C4-2B (cell line): ENCODE results near the gene LCN12.

ENCODE experiments used
- H3K27ac ChIP-seq: fragments of 450-650 bp; 2 replicates; pipeline ENCODE4 v1.5.1; 2017
- ZFX ChIP-seq: fragments of 450-650 bp; IDR thresholded peaks from 2 replicates; pipeline ENCODE4 v1.6.1; 2017
- TF ChIP-seq, protein P1 (sequence below): fragments of 450-650 bp; conservative IDR thresholded peaks from 2 replicates; pipeline ENCODE4 v1.5.1; 2017; ENCODE audit warnings: mild to moderate bottlenecking

Gene LCN12

DNA sequence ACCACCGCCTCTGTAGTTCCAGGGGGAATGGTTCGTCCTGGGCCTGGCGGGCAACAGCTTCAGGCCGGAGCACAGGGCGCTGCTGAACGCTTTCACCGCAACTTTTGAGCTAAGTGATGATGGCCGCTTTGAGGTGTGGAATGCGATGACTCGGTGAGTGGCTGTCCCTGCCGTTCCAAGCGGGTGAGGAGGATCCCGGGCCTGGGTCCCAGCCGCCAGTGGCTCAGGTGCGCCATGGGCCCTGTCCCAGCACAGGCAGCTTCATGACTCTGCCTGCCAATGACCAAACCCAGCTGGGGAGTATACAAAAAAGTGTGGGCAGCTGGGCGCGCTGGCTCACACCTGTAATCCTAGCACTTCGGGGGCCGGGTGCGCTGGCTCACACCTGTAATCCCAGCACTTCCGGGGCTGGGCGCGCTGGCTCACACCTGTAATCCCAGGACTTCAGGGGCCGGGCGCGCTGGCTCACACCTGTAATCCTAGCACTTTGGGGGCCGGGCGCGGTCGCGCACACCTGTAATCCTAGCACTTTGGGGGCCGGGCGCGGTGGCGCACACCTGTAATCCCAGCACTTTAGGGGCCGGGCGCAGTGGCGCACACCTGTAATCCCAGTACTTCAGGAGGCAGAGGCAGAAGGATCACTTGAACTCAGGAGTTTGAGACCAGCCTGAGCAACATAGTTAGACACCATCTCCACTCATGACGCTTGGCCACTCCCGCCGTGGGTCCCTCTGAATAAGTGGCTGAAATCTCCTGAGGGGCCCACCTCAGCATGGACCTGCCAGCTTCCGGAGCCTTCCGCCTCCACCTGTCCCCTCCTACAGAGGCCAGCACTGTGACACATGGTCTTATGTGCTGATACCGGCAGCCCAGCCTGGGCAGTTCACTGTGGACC, 1.1 kb downstream of the LCN12 start:
- H3K27ac ChIP-seq: no peak overlapping the region
- TF ChIP-seq, protein P1, sequence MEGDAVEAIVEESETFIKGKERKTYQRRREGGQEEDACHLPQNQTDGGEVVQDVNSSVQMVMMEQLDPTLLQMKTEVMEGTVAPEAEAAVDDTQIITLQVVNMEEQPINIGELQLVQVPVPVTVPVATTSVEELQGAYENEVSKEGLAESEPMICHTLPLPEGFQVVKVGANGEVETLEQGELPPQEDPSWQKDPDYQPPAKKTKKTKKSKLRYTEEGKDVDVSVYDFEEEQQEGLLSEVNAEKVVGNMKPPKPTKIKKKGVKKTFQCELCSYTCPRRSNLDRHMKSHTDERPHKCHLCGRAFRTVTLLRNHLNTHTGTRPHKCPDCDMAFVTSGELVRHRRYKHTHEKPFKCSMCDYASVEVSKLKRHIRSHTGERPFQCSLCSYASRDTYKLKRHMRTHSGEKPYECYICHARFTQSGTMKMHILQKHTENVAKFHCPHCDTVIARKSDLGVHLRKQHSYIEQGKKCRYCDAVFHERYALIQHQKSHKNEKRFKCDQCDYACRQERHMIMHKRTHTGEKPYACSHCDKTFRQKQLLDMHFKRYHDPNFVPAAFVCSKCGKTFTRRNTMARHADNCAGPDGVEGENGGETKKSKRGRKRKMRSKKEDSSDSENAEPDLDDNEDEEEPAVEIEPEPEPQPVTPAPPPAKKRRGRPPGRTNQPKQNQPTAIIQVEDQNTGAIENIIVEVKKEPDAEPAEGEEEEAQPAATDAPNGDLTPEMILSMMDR: no peak
- no peak for TF ChIP-seq ZFX

DNA sequence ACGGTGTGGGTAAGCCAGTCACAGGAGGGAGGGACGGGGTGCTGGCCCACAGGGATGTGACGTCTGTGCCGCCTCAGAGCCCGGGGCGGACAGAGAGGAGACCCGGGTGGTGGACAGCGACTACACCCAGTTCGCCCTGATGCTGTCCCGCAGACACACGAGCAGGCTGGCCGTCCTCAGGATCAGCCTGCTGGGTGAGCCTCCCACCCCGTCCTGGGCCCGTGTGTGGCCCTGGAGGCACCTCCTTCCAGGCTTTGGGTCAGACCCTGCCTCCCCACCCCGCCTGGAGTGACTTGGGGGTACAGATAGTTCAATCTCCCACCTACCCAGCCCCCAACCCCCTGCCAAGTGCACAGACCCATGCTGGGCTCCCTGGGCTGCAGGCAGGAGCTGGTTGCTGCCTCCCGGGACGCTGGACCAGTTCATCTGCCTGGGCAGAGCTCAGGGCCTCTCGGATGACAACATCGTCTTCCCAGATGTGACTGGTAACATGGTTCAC, 1.7 kb downstream of the LCN12 start:
- no peak for TF ChIP-seq ZFX
- TF ChIP-seq, protein P1: no peak
- no peak overlapping the region for H3K27ac ChIP-seq

DNA sequence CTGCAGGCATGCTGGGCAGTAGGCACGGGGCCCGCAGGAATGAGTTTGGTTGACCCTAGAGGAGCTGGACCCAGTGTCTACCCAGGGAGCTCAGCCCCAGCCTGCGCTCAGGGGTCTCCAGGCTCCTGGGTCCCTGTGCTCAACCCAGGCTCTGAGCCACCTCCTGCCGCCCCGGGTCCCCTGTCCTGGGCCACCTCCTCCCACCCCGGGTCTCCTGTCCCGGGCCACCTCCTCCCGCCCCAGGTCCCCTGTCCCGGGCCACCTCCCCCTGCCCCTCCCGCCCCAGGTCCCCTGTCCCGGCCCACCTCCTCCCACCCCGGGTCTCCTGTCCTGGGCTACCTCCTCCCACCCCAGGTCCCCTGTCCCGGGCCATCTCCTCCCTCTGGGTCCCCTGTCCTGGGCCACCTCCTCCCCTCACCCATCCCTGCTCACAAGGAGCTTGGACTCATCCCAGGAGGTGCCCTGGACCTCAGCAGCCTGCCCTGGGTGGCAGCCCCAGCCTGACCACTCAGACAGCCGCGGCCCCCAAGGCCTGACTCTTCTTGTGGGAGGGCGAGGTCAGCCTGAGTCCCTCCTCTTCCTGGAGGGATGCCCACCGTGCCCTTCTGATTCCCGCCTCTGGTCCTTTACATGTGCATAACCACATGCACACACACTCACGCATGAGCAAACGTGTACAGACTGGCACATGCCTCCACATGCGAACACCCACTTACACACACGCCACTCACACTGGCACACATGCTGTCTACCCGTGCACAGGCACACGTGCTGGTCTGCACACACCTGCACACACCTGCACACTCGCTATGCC, 2.4 kb downstream of the LCN12 start:
- no peak overlapping the region for H3K27ac ChIP-seq
- no peak for TF ChIP-seq ZFX
- TF ChIP-seq, protein P1: no peak

DNA sequence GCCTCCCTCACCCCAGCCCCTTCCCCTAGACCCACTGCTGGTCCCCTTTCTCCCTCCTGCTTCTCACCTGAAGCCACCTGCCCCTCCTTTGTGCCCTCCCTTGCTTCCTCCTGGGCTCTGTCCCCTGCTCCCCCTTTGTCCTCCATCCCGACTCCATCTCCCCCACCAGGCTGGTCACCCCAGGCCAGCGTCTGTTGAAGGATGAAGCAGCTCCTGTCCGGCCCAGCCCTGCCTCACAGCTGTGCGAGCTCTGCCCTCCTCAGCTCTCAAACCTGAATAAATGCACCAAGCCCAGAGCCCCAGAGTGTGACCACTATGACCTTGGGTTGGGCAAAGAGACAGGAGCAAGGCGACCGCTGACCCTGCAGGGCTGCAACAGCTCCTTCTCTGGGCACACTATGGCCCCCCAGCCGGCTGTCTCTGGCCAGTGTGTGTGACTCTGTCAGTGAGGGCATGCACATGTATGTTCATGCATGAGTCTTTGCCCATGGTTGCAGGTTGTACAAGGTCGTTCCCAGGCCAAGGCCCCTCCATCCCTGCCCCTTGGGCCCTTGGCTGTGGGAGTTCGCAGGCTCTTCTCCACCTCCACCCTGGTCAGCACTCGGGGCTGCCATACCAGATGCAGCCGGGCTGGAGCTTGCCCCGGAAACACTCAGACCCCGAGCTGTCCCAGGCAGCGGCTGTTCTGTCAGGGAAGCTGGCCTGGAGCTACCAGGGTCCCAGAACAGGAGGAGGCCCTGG, 3.3 kb downstream of the LCN12 start:
- TF ChIP-seq ZFX: no peak
- TF ChIP-seq, protein P1: no peak
- no peak overlapping the region for H3K27ac ChIP-seq

DNA sequence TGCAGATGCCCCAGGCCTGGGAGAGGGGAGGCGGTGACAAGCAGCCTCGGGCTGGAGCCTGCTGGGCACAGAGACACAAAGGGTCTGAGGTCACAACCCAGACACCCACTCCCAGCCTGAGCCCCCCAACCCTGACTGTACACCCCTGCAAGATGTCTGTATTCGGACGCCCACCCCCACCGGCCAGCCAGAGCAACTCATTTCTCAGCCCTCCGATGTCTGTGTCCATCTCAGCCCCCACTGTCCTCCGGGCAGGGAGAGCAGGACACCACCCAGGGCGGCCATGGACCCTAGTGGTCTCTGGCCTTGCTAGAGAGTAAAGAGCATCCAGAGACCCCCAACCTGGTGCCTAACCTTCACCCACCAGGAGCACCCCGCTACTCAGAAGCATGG, 3.9 kb downstream of the LCN12 start:
- TF ChIP-seq, protein P1: no peak
- no peak for TF ChIP-seq ZFX
- no peak overlapping the region for H3K27ac ChIP-seq

DNA sequence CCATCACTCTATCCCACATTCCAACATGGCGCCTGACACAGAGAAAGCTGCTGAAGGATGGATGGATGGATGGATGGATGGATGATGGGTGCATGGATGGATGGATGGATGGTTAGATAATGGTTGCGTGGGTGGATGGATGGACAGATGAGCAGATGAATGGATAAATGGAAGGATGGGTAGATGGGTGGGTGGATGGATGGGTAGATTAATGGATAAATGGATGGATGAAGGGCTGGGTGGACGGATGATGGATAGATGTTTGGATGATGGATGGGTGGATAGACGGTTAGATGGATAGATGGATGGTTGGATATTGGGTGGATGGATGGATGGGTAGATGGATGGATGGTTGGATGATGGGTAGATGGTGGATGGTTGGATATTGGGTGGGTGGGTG, 4.5 kb downstream of the LCN12 start:
- H3K27ac ChIP-seq: no peak overlapping the region
- TF ChIP-seq ZFX: no peak

DNA sequence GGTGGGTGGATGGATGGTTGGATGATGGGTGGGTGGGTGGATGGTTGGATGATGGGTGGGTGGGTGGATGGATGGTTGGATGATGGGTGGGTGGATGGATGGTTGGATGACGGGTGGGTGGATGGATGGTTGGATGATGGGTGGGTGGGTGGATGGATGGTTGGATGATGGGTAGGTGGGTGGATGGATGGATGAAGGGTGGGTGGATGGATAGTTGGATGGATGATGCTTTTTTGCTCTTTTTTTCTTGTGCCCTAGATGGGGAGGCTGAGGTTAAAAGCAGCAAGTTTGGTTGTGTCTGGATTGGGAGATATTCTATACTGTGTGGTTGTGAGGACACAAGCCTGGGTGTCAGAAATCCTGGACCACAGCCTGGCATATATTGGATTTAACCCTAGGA, 5.4 kb downstream of the LCN12 start:
- no peak overlapping the region for H3K27ac ChIP-seq
- TF ChIP-seq, protein P1: no peak
- no peak for TF ChIP-seq ZFX
